ENCODE measurements around the gene SOWAHC. TPM values are rescaled to one million over a fixed set of nuclear protein-coding genes. Genes with fewer than 3 reads are reported as not detected.

The SOWAHC gene
- total RNA-seq, 1 donor from 2014 or later: 25.5 TPM

DNA sequence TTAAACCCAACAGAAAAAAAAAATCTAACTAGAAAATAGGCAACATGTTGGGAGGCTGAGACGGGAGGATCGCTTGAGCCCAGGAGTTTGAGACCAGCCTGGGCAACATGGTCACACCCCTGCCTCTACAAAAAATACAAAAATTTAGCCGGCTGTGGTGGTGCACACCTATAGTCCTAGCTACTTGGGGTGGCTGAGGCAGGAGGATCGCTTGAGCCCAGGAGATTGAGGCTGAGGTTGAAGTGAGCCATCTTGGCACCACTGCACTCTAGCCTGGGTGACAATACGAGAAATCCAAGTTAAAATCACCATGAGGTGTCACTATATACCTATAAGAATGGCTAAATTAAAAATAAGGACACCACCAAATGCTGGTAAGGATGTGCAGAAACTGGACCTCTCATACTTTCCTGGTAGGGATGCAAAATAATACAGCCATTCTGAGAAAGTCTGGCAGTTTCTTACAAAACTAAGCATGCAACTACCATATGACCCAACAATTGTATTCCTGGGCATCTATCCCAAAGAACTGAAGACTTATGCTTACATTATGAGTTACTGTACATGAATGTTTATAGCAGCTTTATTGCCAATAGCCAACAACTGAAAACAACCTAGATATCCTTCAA lies 2.6 kb upstream of the SOWAHC start:
- no peak for DNase-seq (ENCODE audit: extremely low spot score in 2 of 2)
- Histone ChIP-seq H3K36me3 (no peaks in the 10 kb centered on the region), H3K4me3 (no peak overlapping the region), H3K27me3 (no peaks in the 10 kb centered on the region), H3K4me1 (peaks cover 57% of the 10 kb centered on the region), H3K9me3 (no peaks in the 10 kb centered on the region), H3K27ac (peak overlapping the region; percentile 97)
- TF ChIP-seq POLR2AphosphoS5 (IDR thresholded peaks at IDR 0.05; ENCODE audit: insufficient read depth in 1 of 2, low read depth in 1 of 2) (no peak), POLR2A (IDR thresholded peaks at IDR 0.05) (no peak), CTCF (IDR thresholded peaks at IDR 0.05) (no peak)
- intact Hi-C loops (cut with DNase I): no loop called here

- peaks cover 68% of the 10 kb centered on the region for H3K4me1 ChIP-seq
These were observed 863 bp upstream of the SOWAHC start for GRCh38 chr2:109613081-109613921.

DNA sequence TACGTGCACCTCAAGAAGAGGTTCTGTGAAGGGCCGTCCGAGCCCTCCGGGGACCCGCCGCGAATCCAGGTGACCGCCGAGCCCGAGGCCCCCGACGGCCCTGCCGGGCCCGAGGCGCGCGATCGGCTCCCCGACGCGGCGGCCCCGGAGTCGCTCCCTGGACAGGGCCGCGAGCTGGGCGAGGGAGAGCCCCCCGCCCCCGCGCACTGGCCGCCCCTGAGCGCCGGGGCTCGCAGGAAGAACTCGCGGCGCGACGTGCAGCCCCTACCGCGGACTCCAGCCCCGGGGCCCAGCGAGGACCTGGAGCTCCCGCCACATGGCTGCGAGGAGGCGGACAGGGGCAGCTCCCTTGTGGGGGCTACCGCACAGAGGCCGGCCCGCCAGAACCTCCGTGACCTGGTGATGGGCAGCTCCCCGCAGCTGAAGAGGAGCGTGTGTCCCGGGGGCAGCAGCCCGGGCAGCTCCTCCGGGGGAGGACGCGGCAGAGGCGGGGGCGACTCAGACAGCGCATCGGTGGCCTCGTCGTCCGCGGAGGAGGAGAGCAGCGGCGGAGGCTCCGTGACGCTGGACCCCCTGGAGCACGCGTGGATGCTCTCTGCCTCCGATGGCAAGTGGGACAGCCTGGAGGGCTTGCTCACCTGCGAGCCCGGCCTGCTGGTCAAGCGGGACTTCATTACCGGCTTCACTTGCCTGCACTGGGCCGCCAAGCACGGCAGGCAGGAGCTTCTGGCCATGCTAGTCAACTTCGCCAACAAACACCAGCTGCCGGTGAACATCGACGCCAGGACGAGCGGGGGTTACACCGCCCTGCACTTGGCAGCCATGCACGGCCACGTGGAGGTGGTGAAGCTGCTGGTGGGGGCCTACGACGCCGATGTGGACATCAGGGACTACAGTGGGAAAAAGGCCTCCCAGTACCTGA lies 812 bp downstream of the SOWAHC start:
- no peaks in the 10 kb centered on the region for H3K36me3 ChIP-seq
- DNase-seq (ENCODE audit: extremely low spot score in 2 of 2): no peak
- H3K4me1 ChIP-seq: peaks cover 54% of the 10 kb centered on the region
- H3K27me3 ChIP-seq: no peaks in the 10 kb centered on the region
- TF ChIP-seq POLR2A (IDR thresholded peaks at IDR 0.05) (no peak), POLR2AphosphoS5 (IDR thresholded peaks at IDR 0.05; ENCODE audit: insufficient read depth in 1 of 2, low read depth in 1 of 2) (peak in 1 of 2 donors; percentile 20)
- no peaks in the 10 kb centered on the region for H3K9me3 ChIP-seq
- peak overlapping the region; percentile 97 for H3K27ac ChIP-seq
- H3K4me3 ChIP-seq: peak overlapping the region; percentile 59 to 69
- intact Hi-C loops (cut with DNase I): no loop called here

More at GRCh38 chr2:109613081-109613921, 863 bp upstream of the SOWAHC start:
- Histone ChIP-seq H3K36me3 (no peaks in the 10 kb centered on the region), H3K27me3 (no peaks in the 10 kb centered on the region), H3K4me3 (peak overlapping the region; percentile 59 to 69), H3K27ac (peak overlapping the region; percentile 97), H3K9me3 (no peaks in the 10 kb centered on the region)
- TF ChIP-seq CTCF (IDR thresholded peaks at IDR 0.05): no peak
- no peak for TF ChIP-seq POLR2AphosphoS5 (IDR thresholded peaks at IDR 0.05; ENCODE audit: insufficient read depth in 1 of 2, low read depth in 1 of 2)
- TF ChIP-seq POLR2A (IDR thresholded peaks at IDR 0.05): no peak
- intact Hi-C loops (cut with DNase I): no loop called here
- no peak for DNase-seq (ENCODE audit: extremely low spot score in 2 of 2)

- no peak for DNase-seq (ENCODE audit: extremely low spot score in 2 of 2)
- H3K4me1 ChIP-seq: peaks cover 50% of the 10 kb centered on the region
- intact Hi-C loops (cut with DNase I): no loop called here
- H3K36me3 ChIP-seq: no peaks in the 10 kb centered on the region
- TF ChIP-seq POLR2A (IDR thresholded peaks at IDR 0.05) (no peak), POLR2AphosphoS5 (IDR thresholded peaks at IDR 0.05; ENCODE audit: insufficient read depth in 1 of 2, low read depth in 1 of 2) (no peak), CTCF (IDR thresholded peaks at IDR 0.05) (no peak)
- peak overlapping the region; percentile 59 to 69 for H3K4me3 ChIP-seq
- H3K9me3 ChIP-seq: no peaks in the 10 kb centered on the region
- H3K27me3 ChIP-seq: no peaks in the 10 kb centered on the region
- H3K27ac ChIP-seq: peak overlapping the region; percentile 97
These were observed 1.5 kb downstream of the SOWAHC start for GRCh38 chr2:109615637-109616144.

DNA sequence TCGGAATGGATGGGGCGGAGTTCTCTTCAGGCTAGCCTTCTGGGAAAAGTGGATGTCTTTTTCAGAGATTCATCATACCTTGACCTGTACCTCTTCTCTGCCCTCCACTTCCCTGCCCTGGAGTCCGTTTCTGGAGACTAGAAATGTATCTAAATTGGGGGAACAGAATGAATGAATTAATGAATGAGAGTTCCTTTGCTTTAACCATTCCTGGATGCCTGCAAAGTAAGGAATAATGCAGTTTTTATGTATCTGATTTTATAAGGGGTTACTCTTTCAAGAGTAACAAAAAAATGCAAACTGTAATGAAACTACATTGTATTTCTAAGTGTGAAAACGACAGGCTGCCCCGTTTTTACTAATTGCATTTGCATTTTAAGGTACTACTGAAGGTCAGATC lies 2.0 kb downstream of the SOWAHC start:
- no peak overlapping the region for H3K27ac ChIP-seq
- no peaks in the 10 kb centered on the region for H3K36me3 ChIP-seq
- TF ChIP-seq POLR2A (IDR thresholded peaks at IDR 0.05) (no peak), POLR2AphosphoS5 (IDR thresholded peaks at IDR 0.05; ENCODE audit: insufficient read depth in 1 of 2, low read depth in 1 of 2) (no peak), CTCF (IDR thresholded peaks at IDR 0.05) (no peak)
- H3K27me3 ChIP-seq: no peaks in the 10 kb centered on the region
- no peak for DNase-seq (ENCODE audit: extremely low spot score in 2 of 2)
- intact Hi-C loops (cut with DNase I): no loop called here
- no peaks in the 10 kb centered on the region for H3K9me3 ChIP-seq
- peaks cover 50% of the 10 kb centered on the region for H3K4me1 ChIP-seq
- H3K4me3 ChIP-seq: peak overlapping the region; percentile 59 to 69
